ENCODE data around the gene WRAP73. TPM values are rescaled to one million over a fixed set of nuclear protein-coding genes. Genes with fewer than 3 reads are reported as not detected.

WRAP73 gene
- total and polyA plus RNA-seq, 9 donors: 5.3 to 18.0 (median 15.8) TPM

GRCh38 chr1:3604468-3604974 is 45.4 kb downstream of the WRAP73 start:
- Histone ChIP-seq H3K4me3 (no peak overlapping the region), H3K9me3 (no peaks in the 10 kb centered on the region), H3K36me3 (no peaks in the 10 kb centered on the region), H3K27me3 (no peaks in the 10 kb centered on the region), H3K4me1 (ENCODE audit: insufficient read depth) (no peaks in the 10 kb centered on the region), H3K27ac (no peak overlapping the region)
- WGBS, 3 donors: 90 to 94% (median 91%) methylated on average over 8 of the region's 8 CpGs
- no peak for DNase-seq
- intact Hi-C loops (cut with DNase I): no loop called here
- TF ChIP-seq EP300 (IDR thresholded peaks at IDR 0.05): no peak
- TF ChIP-seq, protein P1, sequence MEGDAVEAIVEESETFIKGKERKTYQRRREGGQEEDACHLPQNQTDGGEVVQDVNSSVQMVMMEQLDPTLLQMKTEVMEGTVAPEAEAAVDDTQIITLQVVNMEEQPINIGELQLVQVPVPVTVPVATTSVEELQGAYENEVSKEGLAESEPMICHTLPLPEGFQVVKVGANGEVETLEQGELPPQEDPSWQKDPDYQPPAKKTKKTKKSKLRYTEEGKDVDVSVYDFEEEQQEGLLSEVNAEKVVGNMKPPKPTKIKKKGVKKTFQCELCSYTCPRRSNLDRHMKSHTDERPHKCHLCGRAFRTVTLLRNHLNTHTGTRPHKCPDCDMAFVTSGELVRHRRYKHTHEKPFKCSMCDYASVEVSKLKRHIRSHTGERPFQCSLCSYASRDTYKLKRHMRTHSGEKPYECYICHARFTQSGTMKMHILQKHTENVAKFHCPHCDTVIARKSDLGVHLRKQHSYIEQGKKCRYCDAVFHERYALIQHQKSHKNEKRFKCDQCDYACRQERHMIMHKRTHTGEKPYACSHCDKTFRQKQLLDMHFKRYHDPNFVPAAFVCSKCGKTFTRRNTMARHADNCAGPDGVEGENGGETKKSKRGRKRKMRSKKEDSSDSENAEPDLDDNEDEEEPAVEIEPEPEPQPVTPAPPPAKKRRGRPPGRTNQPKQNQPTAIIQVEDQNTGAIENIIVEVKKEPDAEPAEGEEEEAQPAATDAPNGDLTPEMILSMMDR (IDR thresholded peaks at IDR 0.05): no peak
- TF ChIP-seq POLR2A (IDR thresholded peaks at IDR 0.05): no peak

DNA sequence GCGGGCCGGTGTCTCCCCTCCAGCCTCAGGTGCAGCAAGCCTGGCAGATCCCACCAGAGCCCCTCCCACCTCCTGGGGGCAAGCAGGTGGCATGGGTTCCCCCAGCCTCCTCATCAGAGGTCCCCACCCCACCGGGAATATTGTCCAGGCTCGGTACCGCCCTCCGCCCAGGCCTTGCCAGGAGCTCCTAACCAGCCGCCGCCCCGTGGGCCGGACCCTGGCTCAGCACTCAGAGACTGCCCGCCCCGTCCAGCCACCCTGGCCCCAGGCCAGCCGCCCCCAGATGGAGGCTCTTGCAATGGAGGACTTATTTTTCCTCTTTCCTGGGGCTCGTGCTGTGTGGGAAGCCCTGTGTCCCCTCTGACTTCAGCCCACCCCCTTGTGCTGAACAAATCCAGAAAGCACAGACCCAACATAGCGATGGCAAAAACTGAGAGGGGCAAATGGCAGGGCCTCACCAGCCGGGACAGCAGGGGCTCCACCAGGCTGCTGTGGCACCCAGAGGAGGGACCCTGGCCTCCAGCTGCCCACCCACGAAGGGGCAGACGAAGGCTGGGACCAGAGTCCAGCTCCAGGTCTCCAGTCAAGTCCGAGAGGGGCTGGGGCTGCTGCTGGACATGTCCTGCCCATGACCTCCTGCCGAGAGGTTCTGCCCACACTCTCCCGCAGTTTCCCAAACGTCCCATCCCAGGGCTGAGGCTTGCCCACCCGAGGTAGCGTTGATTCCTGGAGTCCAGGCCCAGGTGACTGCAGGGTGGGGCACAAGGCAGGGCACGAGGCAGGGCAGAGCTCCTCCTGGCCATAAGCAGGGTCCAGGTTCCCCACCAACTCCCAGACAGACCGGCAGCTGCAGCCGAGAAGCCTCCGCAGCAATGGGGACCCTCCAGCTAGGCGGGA is 46.1 kb downstream of the WRAP73 start:
- TF ChIP-seq, protein P1 (IDR thresholded peaks at IDR 0.05): no peak
- TF ChIP-seq EP300 (IDR thresholded peaks at IDR 0.05) (no peak), POLR2A (IDR thresholded peaks at IDR 0.05) (no peak)
- DNase-seq: no peak
- intact Hi-C loops (cut with DNase I): no loop called here
- Histone ChIP-seq H3K27me3 (no peaks in the 10 kb centered on the region), H3K4me1 (ENCODE audit: insufficient read depth) (no peaks in the 10 kb centered on the region), H3K36me3 (no peaks in the 10 kb centered on the region), H3K9me3 (no peaks in the 10 kb centered on the region), H3K27ac (no peak overlapping the region), H3K4me3 (no peak overlapping the region)
- 79 to 86% (median 82%) methylated on average over 26 to 29 of the region's 29 CpGs for WGBS, 3 donors

GRCh38 chr1:3603156-3603555 is 46.7 kb downstream of the WRAP73 start:
- TF ChIP-seq POLR2A (IDR thresholded peaks at IDR 0.05): no peak
- TF ChIP-seq, protein P1 (IDR thresholded peaks at IDR 0.05): no peak
- TF ChIP-seq EP300 (IDR thresholded peaks at IDR 0.05): no peak
- Histone ChIP-seq H3K4me1 (ENCODE audit: insufficient read depth) (peaks cover 4% of the 10 kb centered on the region), H3K36me3 (no peaks in the 10 kb centered on the region), H3K9me3 (no peaks in the 10 kb centered on the region), H3K4me3 (no peak overlapping the region), H3K27me3 (no peaks in the 10 kb centered on the region), H3K27ac (no peak overlapping the region)
- 89 to 96% (median 91%) methylated on average over 11 of the region's 11 CpGs for WGBS, 3 donors
- no peak for DNase-seq
- intact Hi-C loops (cut with DNase I): no loop called here

DNA sequence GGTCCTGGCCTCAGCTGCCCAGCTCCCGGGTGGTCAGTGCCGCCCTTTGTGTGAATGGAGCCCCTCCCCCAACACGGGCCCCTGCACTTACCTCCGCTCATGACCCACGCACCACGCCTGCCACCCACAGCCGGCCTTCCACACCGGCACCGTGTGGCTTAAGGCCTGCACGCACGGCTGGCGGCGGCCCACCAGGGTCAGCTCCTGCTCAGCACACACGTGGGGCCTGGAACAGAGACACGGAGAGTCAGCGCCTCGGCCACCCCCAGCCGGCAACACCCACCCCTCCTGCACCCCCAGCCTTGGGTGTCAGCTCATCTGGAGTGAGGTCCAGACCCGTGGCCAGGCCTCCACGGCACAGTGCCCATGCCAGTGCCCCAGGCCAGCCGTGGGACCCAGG is 47.5 kb downstream of the WRAP73 start:
- Histone ChIP-seq H3K27ac (no peak overlapping the region), H3K27me3 (no peaks in the 10 kb centered on the region), H3K9me3 (no peaks in the 10 kb centered on the region), H3K4me3 (no peak overlapping the region), H3K36me3 (no peaks in the 10 kb centered on the region), H3K4me1 (ENCODE audit: insufficient read depth) (peaks cover 6% of the 10 kb centered on the region)
- DNase-seq: no peak
- TF ChIP-seq POLR2A (IDR thresholded peaks at IDR 0.05) (no peak), EP300 (IDR thresholded peaks at IDR 0.05) (no peak)
- TF ChIP-seq, protein P1 (IDR thresholded peaks at IDR 0.05): no peak
- intact Hi-C loops (cut with DNase I): no loop called here
- 89 to 90% (median 90%) methylated on average over 21 of the region's 21 CpGs for WGBS, 3 donors
